Glutamatergic neuron (in vitro differentiated cells): ENCODE measurements around the gene THSD4. TPM values are rescaled to one million over a fixed set of nuclear protein-coding genes. Genes with fewer than 3 reads are reported as not detected.

Experiments used
- DNase-seq: peaks from one replicate; pipeline ENCODE4 v3.0.0; 2022
- H3K27ac Mint-ChIP-seq: one replicate; pipeline ENCODE4 v1.8.0; 2020; ENCODE audit warnings: mild to moderate bottlenecking, mixed read lengths, inconsistent platforms; ENCODE audit not compliant: unreplicated experiment
- H3K27me3 Mint-ChIP-seq: one replicate; pipeline ENCODE4 v1.8.0; 2020; ENCODE audit warnings: mild to moderate bottlenecking, moderate library complexity, mixed read lengths, inconsistent platforms; ENCODE audit not compliant: unreplicated experiment
- H3K36me3 Mint-ChIP-seq: one replicate; pipeline ENCODE4 v1.8.0; 2020; ENCODE audit warnings: mild to moderate bottlenecking, mixed read lengths, inconsistent platforms; ENCODE audit not compliant: unreplicated experiment
- H3K4me1 Mint-ChIP-seq: one replicate; pipeline ENCODE4 v1.8.0; 2020; ENCODE audit warnings: mild to moderate bottlenecking, low read depth, mixed read lengths, inconsistent platforms; ENCODE audit not compliant: unreplicated experiment
- H3K4me3 Mint-ChIP-seq: one replicate; pipeline ENCODE4 v1.8.0; 2020; ENCODE audit warnings: mild to moderate bottlenecking, mixed read lengths, inconsistent platforms; ENCODE audit not compliant: unreplicated experiment
- H3K9me3 Mint-ChIP-seq: one replicate; pipeline ENCODE4 v1.8.0; 2020; ENCODE audit warnings: mild to moderate bottlenecking, moderate library complexity, mixed read lengths, inconsistent platforms; ENCODE audit not compliant: unreplicated experiment
- CTCF ChIP-seq: fragments of 200-600 bp; sonication (generic); IDR thresholded peaks from one replicate; pipeline ENCODE4 v1.5.0; 2021; ENCODE audit not compliant: partially characterized antibody, unreplicated experiment
- total RNA-seq: library from RNA; stranded (reverse); fragmentation: NEBNext Ultra II Directional; extraction: Animal tissue kit (Norgen Biotek cat#: 25700); gene quantifications from one replicate; pipeline ENCODE4 v1.2.1, GENCODE V29; 2021; ENCODE audit not compliant: unreplicated experiment

THSD4 gene
- total RNA-seq, 1 donor from 2014 or later = 12.3 TPM

- peaks cover 6% of the 10 kb centered on the region for H3K9me3 Mint-ChIP-seq
Observed at GRCh38 chr15:71691458-71692417, 576.5 kb downstream of the THSD4 start.

GRCh38 chr15:71697236-71697635 is 582.0 kb downstream of the THSD4 start:
- H3K36me3 Mint-ChIP-seq = no peaks in the 10 kb centered on the region
- DNase-seq = no peak
- no peak overlapping the region for H3K27ac Mint-ChIP-seq
- H3K4me1 Mint-ChIP-seq = peaks cover 14% of the 10 kb centered on the region
- H3K4me3 Mint-ChIP-seq = peak overlapping the region; percentile 22
- peaks cover 2% of the 10 kb centered on the region for H3K9me3 Mint-ChIP-seq
- no peak for TF ChIP-seq CTCF
- peaks cover 2% of the 10 kb centered on the region for H3K27me3 Mint-ChIP-seq

More at GRCh38 chr15:71691458-71692417, 576.5 kb downstream of the THSD4 start:
- H3K4me1 Mint-ChIP-seq = peaks cover 21% of the 10 kb centered on the region
- H3K27ac Mint-ChIP-seq = no peak overlapping the region
- H3K27me3 Mint-ChIP-seq = peaks cover 4% of the 10 kb centered on the region
- H3K4me3 Mint-ChIP-seq = no peak overlapping the region
- TF ChIP-seq CTCF = no peak
- no peak for DNase-seq
- H3K36me3 Mint-ChIP-seq = peaks cover 10% of the 10 kb centered on the region

- H3K4me1 Mint-ChIP-seq = peaks cover 13% of the 10 kb centered on the region
Observed at GRCh38 chr15:71698030-71698429, 582.8 kb downstream of the THSD4 start.

GRCh38 chr15:71698742-71699141 is 583.5 kb downstream of the THSD4 start:
- Mint-ChIP-seq H3K36me3 (no peaks in the 10 kb centered on the region), H3K4me1 (peaks cover 13% of the 10 kb centered on the region), H3K4me3 (no peak overlapping the region), H3K27me3 (peaks cover 4% of the 10 kb centered on the region), H3K27ac (no peak overlapping the region), H3K9me3 (peaks cover 2% of the 10 kb centered on the region)
- no peak for DNase-seq
- TF ChIP-seq CTCF = no peak

More at GRCh38 chr15:71698030-71698429, 582.8 kb downstream of the THSD4 start:
- H3K27ac Mint-ChIP-seq = no peak overlapping the region
- no peak overlapping the region for H3K4me3 Mint-ChIP-seq
- TF ChIP-seq CTCF = no peak
- H3K27me3 Mint-ChIP-seq = peaks cover 4% of the 10 kb centered on the region
- no peak for DNase-seq
- no peaks in the 10 kb centered on the region for H3K36me3 Mint-ChIP-seq
- H3K9me3 Mint-ChIP-seq = peaks cover 2% of the 10 kb centered on the region

- H3K4me3 Mint-ChIP-seq = no peak overlapping the region
- peaks cover 8% of the 10 kb centered on the region for H3K36me3 Mint-ChIP-seq
- peaks cover 13% of the 10 kb centered on the region for H3K4me1 Mint-ChIP-seq
- no peak for DNase-seq
- H3K9me3 Mint-ChIP-seq = peaks cover 3% of the 10 kb centered on the region
- no peak for TF ChIP-seq CTCF
- peaks cover 6% of the 10 kb centered on the region for H3K27me3 Mint-ChIP-seq
- H3K27ac Mint-ChIP-seq = no peak overlapping the region
Observed at GRCh38 chr15:71699977-71700376, 584.7 kb downstream of the THSD4 start.
